Glutamatergic neuron (in vitro differentiated cells): Measurements from ENCODE around the gene NKX2-2. TPM values are rescaled to one million over a fixed set of nuclear protein-coding genes. Genes with fewer than 3 reads are reported as not detected.

Experiments
- DNase-seq: peaks from one replicate; pipeline ENCODE4 v3.0.0; 2022
- H3K27ac Mint-ChIP-seq: one replicate; pipeline ENCODE4 v1.8.0; 2020; ENCODE audit warnings: mild to moderate bottlenecking, mixed read lengths, inconsistent platforms; ENCODE audit not compliant: unreplicated experiment
- H3K27me3 Mint-ChIP-seq: one replicate; pipeline ENCODE4 v1.8.0; 2020; ENCODE audit warnings: mild to moderate bottlenecking, moderate library complexity, mixed read lengths, inconsistent platforms; ENCODE audit not compliant: unreplicated experiment
- H3K36me3 Mint-ChIP-seq: one replicate; pipeline ENCODE4 v1.8.0; 2020; ENCODE audit warnings: mild to moderate bottlenecking, mixed read lengths, inconsistent platforms; ENCODE audit not compliant: unreplicated experiment
- H3K4me1 Mint-ChIP-seq: one replicate; pipeline ENCODE4 v1.8.0; 2020; ENCODE audit warnings: mild to moderate bottlenecking, low read depth, mixed read lengths, inconsistent platforms; ENCODE audit not compliant: unreplicated experiment
- H3K4me3 Mint-ChIP-seq: one replicate; pipeline ENCODE4 v1.8.0; 2020; ENCODE audit warnings: mild to moderate bottlenecking, mixed read lengths, inconsistent platforms; ENCODE audit not compliant: unreplicated experiment
- H3K9me3 Mint-ChIP-seq: one replicate; pipeline ENCODE4 v1.8.0; 2020; ENCODE audit warnings: mild to moderate bottlenecking, moderate library complexity, mixed read lengths, inconsistent platforms; ENCODE audit not compliant: unreplicated experiment
- CTCF ChIP-seq: fragments of 200-600 bp; sonication (generic); IDR thresholded peaks from one replicate; pipeline ENCODE4 v1.5.0; 2021; ENCODE audit not compliant: partially characterized antibody, unreplicated experiment
- total RNA-seq: library from RNA; stranded (reverse); fragmentation: NEBNext Ultra II Directional; extraction: Animal tissue kit (Norgen Biotek cat#: 25700); gene quantifications from one replicate; pipeline ENCODE4 v1.2.1, GENCODE V29; 2021; ENCODE audit not compliant: unreplicated experiment

NKX2-2 gene
- total RNA-seq, 1 donor from 2014 or later = 1.2 TPM

GRCh38 chr20:21511850-21512633 lies 1.8 kb downstream of the NKX2-2 start:
- peak overlapping the region; percentile 72 for H3K4me3 Mint-ChIP-seq
- peaks cover 42% of the 10 kb centered on the region for H3K27me3 Mint-ChIP-seq
- no peaks in the 10 kb centered on the region for H3K36me3 Mint-ChIP-seq
- peaks cover 24% of the 10 kb centered on the region for H3K9me3 Mint-ChIP-seq
- H3K4me1 Mint-ChIP-seq = peaks cover 12% of the 10 kb centered on the region
- peak; percentile 42 for DNase-seq
- no peak for TF ChIP-seq CTCF
- H3K27ac Mint-ChIP-seq = no peak overlapping the region

- H3K9me3 Mint-ChIP-seq = peaks cover 24% of the 10 kb centered on the region
- no peak for TF ChIP-seq CTCF
- no peak overlapping the region for H3K27ac Mint-ChIP-seq
- peak; percentile 21 for DNase-seq
- peaks cover 43% of the 10 kb centered on the region for H3K27me3 Mint-ChIP-seq
- peak overlapping the region; percentile 61 for H3K4me3 Mint-ChIP-seq
- peaks cover 14% of the 10 kb centered on the region for H3K4me1 Mint-ChIP-seq
- H3K36me3 Mint-ChIP-seq = no peaks in the 10 kb centered on the region
Measured at GRCh38 chr20:21511485-21511849, 2.4 kb downstream of the NKX2-2 start.

- peaks cover 42% of the 10 kb centered on the region for H3K27me3 Mint-ChIP-seq
- H3K36me3 Mint-ChIP-seq = no peaks in the 10 kb centered on the region
- H3K4me3 Mint-ChIP-seq = peak overlapping the region; percentile 55
- peaks cover 14% of the 10 kb centered on the region for H3K4me1 Mint-ChIP-seq
- no peak for TF ChIP-seq CTCF
- peak; percentile 35 for DNase-seq
- peaks cover 19% of the 10 kb centered on the region for H3K9me3 Mint-ChIP-seq
- H3K27ac Mint-ChIP-seq = no peak overlapping the region
Measured at GRCh38 chr20:21510414-21511384, 3.2 kb downstream of the NKX2-2 start.

DNA sequence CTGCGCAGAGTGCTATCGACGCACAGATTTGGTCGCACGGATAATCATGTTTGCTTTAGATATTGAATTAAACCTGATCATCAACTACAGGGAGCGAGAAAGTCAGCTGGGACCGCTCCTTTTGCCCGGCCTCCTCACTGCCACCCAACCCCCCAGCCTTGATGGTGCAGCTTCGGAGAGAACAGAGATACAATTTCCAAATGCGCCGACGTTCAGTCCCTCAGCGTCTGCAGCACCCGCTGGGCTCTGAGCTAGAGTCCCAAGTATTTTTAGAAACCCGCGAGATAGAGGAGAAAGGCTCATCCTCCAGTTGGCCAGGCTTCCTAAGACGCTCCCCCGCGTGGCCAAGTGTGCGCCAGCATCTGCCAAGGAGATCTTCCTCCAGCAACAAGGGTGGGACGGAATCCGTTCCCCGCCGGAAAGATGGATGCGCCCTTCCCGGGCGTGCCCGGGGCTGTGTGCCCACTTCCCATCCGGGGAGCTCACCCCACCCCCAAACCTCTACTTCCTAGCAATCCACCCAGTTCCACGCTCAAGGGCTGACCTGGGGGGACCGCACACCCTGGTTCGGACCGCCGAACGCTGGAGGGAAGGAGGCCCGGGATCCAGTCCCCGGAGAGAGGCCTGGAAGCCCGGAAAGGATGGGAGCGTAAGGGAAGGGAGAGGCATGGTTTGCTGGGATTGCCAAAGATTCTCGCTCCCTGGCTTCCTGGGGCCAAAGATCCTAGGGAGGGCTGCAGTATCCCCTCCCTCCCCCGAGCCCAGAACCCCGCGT lies 4.1 kb downstream of the NKX2-2 start:
- DNase-seq = peak; percentile 41
- no peaks in the 10 kb centered on the region for H3K36me3 Mint-ChIP-seq
- no peak for TF ChIP-seq CTCF
- H3K4me1 Mint-ChIP-seq = peaks cover 12% of the 10 kb centered on the region
- H3K27ac Mint-ChIP-seq = peak overlapping the region; percentile 33
- peaks cover 45% of the 10 kb centered on the region for H3K27me3 Mint-ChIP-seq
- H3K4me3 Mint-ChIP-seq = peak overlapping the region; percentile 74
- H3K9me3 Mint-ChIP-seq = peaks cover 20% of the 10 kb centered on the region
